Muscle of leg (tissue), 11 donors: ENCODE measurements around the gene KLF16. TPM values are rescaled to one million over a fixed set of nuclear protein-coding genes. Genes with fewer than 3 reads are reported as not detected.

Experiments
- DNase-seq: peaks from one replicate; pipeline ENCODE4 v3.0.0; 2013
- H3K27ac ChIP-seq: one replicate; pipeline ENCODE4 v1.5.1; 2013; ENCODE audit warnings: mild to moderate bottlenecking, low read length, control low read depth
- H3K27me3 ChIP-seq: one replicate; pipeline ENCODE4 v1.6.1; 2013; ENCODE audit warnings: low read length; ENCODE audit not compliant: control insufficient read depth, insufficient read depth
- H3K36me3 ChIP-seq: one replicate; pipeline ENCODE4 v1.6.1; 2013; ENCODE audit warnings: low read length; ENCODE audit not compliant: control insufficient read depth, insufficient read depth
- H3K4me1 ChIP-seq: one replicate; pipeline ENCODE4 v1.6.1; 2013; ENCODE audit warnings: low read length; ENCODE audit not compliant: control insufficient read depth, insufficient read depth
- H3K4me3 ChIP-seq: one replicate; pipeline ENCODE4 v1.5.1; 2013; ENCODE audit warnings: low read length, control low read depth
- H3K9me3 ChIP-seq: replicated peaks from 2 replicates; pipeline ENCODE4 v1.6.1; 2013; ENCODE audit warnings: low read depth, low read length; ENCODE audit not compliant: control insufficient read depth
- WGBS: methylation state at CpG from one replicate; pipeline ENCODE4 v1.1.5; 2013; ENCODE audit warnings: missing lambda C conversion rate; ENCODE audit not compliant: insufficient coverage; 5-methylcytosine and 5-hydroxymethylcytosine counted together
- polyA plus RNA-seq, 8 donors: library from polyadenylated mRNA; unstranded; fragments of 120-200 nt; gene quantifications; one replicate each; pipeline versions ENCODE4 v1.2.1 to v1.2.3, GENCODE V29; 2013; ENCODE audit warnings: inconsistent platforms in 1 of 8, low replicate concordance in 1 of 8; ENCODE audit not compliant: insufficient read length in 8 of 8, insufficient read depth in 1 of 8
- total RNA-seq: library from RNA; stranded (reverse); fragments of 120-200 nt; gene quantifications from one replicate; pipeline ENCODE4 v1.2.4, GENCODE V29; 2013

The KLF16 gene
- total and polyA plus RNA-seq, 9 donors: 4.1 to 15.0 (median 12.7) TPM

- no peaks in the 10 kb centered on the region for H3K9me3 ChIP-seq
- no peaks in the 10 kb centered on the region for H3K27me3 ChIP-seq
- peak overlapping the region; percentile 57 for H3K4me3 ChIP-seq
- peak; percentile 52 for DNase-seq
- H3K27ac ChIP-seq: peak overlapping the region; percentile 82
- WGBS: 11% methylated on average over 18 of the region's 23 CpGs
- H3K4me1 ChIP-seq: peaks cover 59% of the 10 kb centered on the region
- H3K36me3 ChIP-seq: no peaks in the 10 kb centered on the region
Measured at GRCh38 chr19:1861599-1862031, 1.8 kb downstream of the KLF16 start.

DNA sequence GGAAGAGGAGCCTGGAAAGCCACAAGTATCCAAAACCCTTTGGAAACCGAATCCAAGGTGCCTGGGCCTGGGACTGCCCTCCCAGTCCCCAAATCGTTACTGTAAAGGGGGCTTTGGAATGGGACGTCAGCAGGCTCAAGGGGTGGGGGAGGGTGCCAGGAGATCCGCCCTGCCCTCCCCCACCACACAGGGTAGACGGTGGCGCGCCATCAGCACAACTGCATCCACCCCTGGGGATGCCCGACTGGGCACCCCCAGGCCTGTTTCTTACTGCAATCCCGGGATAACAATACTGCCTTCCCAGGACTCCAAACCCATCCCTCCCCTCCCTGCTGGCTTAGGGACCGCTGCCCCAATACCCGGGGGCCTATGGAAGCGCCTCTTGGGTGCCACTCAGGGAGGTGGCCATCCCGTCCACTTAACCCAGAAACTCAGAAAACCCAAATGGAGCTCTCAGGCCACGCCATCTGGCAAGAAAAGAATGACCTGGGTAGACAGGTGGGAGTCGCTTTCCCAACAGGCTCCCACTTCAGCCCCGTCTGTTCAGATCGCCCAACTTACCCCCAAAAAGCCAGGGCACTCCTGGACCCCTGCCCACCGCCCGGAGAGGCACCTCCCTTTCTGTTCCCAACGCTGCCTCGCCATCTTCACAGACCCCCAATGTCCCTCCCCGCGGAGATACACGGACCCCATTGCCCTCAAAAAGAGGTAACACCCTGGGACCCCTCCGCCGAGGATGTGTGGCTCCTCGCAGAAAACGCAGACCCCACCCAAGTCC is 2.4 kb downstream of the KLF16 start:
- no peaks in the 10 kb centered on the region for H3K36me3 ChIP-seq
- no peaks in the 10 kb centered on the region for H3K27me3 ChIP-seq
- no peaks in the 10 kb centered on the region for H3K9me3 ChIP-seq
- peak overlapping the region; percentile 57 for H3K4me3 ChIP-seq
- peak overlapping the region; percentile 82 for H3K27ac ChIP-seq
- DNase-seq: no peak
- peaks cover 65% of the 10 kb centered on the region for H3K4me1 ChIP-seq
- 28% methylated on average over 23 of the region's 28 CpGs for WGBS

DNA sequence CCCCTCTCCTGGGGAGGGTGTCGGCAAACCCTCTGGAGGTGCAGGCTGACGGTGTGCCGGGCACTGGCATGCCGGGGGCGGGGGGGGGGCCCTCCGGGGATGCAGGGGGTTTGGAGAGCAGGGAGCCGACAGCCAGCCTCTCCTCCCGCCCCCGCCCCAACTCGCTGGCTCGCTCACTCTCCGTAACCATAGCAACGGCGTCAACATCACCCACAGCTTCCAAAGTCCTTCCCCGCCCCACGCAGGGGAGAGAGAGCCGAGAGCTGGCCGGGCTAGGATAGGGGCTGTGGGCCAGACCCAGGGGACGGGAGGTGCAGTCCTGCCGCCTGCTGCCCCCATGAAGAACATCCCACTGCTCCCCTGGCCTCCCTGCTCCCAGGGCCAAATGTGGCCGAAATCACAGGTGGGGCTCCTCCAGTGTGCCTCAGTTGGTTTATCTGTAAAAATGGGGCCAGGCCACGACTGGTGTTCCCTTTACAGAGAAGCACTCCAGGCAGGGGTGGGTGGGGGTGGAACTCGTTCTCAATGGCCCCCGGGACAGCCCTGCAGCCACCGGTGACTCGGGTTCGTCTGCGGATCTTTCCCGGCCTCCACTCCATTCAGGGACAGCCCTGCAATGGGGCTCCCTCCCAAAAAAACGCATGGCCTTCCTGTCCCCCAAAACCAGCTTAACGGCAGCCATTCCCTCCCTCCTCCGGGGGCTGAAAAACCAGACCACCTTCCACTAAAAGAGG is 3.2 kb downstream of the KLF16 start:
- Histone ChIP-seq H3K27ac (peak overlapping the region; percentile 72), H3K9me3 (no peaks in the 10 kb centered on the region), H3K27me3 (no peaks in the 10 kb centered on the region), H3K4me3 (no peak overlapping the region), H3K36me3 (no peaks in the 10 kb centered on the region), H3K4me1 (peaks cover 71% of the 10 kb centered on the region)
- 9% methylated on average over 16 of the region's 32 CpGs for WGBS
- DNase-seq: peak; percentile 94

GRCh38 chr19:1859331-1859781 is 4.0 kb downstream of the KLF16 start:
- no peaks in the 10 kb centered on the region for H3K36me3 ChIP-seq
- peaks cover 75% of the 10 kb centered on the region for H3K4me1 ChIP-seq
- DNase-seq: no peak
- H3K4me3 ChIP-seq: no peak overlapping the region
- 30% methylated on average over 13 of the region's 18 CpGs for WGBS
- no peaks in the 10 kb centered on the region for H3K9me3 ChIP-seq
- peak overlapping the region; percentile 20 for H3K27ac ChIP-seq
- H3K27me3 ChIP-seq: no peaks in the 10 kb centered on the region

DNA sequence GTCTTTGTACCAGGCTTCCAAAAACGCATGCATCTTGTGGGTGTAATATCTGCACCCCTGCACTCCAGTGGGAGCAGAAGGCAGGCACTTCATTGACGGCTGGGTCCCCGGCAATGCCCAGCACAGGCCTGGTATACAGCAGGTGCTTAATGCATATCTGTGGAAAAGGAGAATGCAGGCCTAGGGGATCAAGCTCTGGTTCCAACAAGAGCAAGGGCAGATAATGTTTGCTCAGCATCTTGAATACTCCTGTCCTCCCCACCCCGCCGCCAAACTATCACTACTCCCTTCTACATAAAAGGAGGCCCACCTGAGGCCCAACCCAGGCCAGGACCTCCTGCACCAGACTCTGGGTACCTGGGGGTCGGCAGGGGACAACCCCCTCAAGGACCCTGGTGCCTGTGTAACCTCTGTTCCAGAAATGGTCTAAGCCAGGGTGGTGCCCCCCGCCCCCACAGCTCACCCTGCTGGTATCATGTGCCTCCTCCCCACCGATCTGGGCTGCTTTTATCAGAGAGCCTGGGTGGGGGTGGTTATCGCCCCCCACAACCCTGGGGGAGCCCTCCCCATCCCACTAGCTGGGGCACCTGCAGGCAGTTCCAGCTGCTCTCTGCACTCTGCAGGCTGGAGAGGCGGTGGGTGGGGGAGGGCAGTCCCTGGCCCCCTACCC is 4.8 kb downstream of the KLF16 start:
- no peaks in the 10 kb centered on the region for H3K27me3 ChIP-seq
- H3K9me3 ChIP-seq: no peaks in the 10 kb centered on the region
- H3K27ac ChIP-seq: no peak overlapping the region
- no peak for DNase-seq
- H3K36me3 ChIP-seq: peaks cover 2% of the 10 kb centered on the region
- peaks cover 83% of the 10 kb centered on the region for H3K4me1 ChIP-seq
- no peak overlapping the region for H3K4me3 ChIP-seq
- 80% methylated on average over 5 of the region's 10 CpGs for WGBS

GRCh38 chr19:1857648-1858326 is 5.6 kb downstream of the KLF16 start:
- no peaks in the 10 kb centered on the region for H3K27me3 ChIP-seq
- peak; percentile 47 for DNase-seq
- H3K27ac ChIP-seq: peak overlapping the region; percentile 90
- no peak overlapping the region for H3K4me3 ChIP-seq
- 44% methylated on average over 14 of the region's 16 CpGs for WGBS
- H3K9me3 ChIP-seq: no peaks in the 10 kb centered on the region
- H3K36me3 ChIP-seq: peaks cover 2% of the 10 kb centered on the region
- H3K4me1 ChIP-seq: peaks cover 89% of the 10 kb centered on the region

DNA sequence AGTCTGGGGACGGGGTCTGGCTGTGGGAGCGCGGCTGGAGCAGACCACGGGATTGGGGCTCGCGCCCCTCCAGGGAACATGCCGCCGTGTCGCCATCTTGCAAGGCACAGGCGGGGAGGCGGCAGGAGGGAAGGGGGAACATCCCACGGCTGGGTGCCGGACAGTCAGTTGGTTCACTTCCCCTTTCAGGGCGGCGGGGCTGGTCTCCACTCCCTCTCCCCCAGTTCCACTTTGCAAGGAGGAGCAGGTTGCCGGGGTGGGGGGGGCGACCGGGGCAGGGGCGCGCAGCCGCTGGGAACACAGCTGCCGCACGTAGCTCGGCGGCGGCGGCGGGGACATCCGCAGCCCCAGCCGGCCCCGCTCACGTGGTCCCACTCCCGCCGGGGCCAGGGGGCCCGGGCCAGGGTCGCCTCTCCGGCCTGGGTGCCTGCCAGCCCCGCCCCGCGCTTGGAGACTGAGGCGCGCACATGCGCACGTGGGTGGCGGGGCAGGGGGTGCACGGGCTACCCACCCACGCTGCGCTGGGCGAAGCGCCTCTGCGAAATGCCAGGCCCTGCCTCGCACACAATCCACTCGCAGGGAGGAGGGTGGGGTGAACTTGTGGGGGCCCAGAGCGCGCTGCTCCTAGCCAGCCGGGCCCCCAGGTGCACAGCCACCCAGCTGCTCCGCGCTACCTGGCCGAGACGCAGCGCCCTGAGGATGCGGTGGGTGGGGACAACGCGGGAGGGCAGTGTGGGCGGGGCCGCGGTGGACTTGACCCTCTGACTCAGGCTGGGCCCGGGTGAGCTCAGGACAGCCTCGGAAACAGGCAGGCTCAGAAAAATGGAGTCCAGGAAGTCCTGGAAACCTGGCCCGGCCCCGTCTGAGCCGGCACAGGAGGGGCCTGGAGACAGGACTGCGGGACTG is 6.4 kb downstream of the KLF16 start:
- peak overlapping the region; percentile 54 for H3K4me3 ChIP-seq
- peak overlapping the region; percentile 95 for H3K27ac ChIP-seq
- WGBS: 2% methylated on average over 66 of the region's 73 CpGs
- no peaks in the 10 kb centered on the region for H3K9me3 ChIP-seq
- peak; percentile 77 for DNase-seq
- H3K36me3 ChIP-seq: peaks cover 2% of the 10 kb centered on the region
- no peaks in the 10 kb centered on the region for H3K27me3 ChIP-seq
- H3K4me1 ChIP-seq: peaks cover 92% of the 10 kb centered on the region

- H3K27ac ChIP-seq: peak overlapping the region; percentile 95
- H3K27me3 ChIP-seq: no peaks in the 10 kb centered on the region
- H3K9me3 ChIP-seq: no peaks in the 10 kb centered on the region
- peaks cover 91% of the 10 kb centered on the region for H3K4me1 ChIP-seq
- DNase-seq: peak; percentile 59
- H3K36me3 ChIP-seq: peaks cover 2% of the 10 kb centered on the region
- peak overlapping the region; percentile 54 for H3K4me3 ChIP-seq
- WGBS: 24% methylated on average over 4 of the region's 6 CpGs
Measured at GRCh38 chr19:1856345-1856697, 7.1 kb downstream of the KLF16 start.

- no peaks in the 10 kb centered on the region for H3K9me3 ChIP-seq
- peak overlapping the region; percentile 95 for H3K27ac ChIP-seq
- peaks cover 87% of the 10 kb centered on the region for H3K4me1 ChIP-seq
- peaks cover 2% of the 10 kb centered on the region for H3K36me3 ChIP-seq
- no peaks in the 10 kb centered on the region for H3K27me3 ChIP-seq
- DNase-seq: peak; percentile 47
- H3K4me3 ChIP-seq: peak overlapping the region; percentile 54
- WGBS: 35% methylated on average over 13 of the region's 13 CpGs
Measured at GRCh38 chr19:1855828-1856255, 7.5 kb downstream of the KLF16 start.
